ENCODE data around the gene CDK5.
A peak's percentile ranks its signal among the peaks of the same experiment; 100 is the strongest.

Gene CDK5

DNA sequence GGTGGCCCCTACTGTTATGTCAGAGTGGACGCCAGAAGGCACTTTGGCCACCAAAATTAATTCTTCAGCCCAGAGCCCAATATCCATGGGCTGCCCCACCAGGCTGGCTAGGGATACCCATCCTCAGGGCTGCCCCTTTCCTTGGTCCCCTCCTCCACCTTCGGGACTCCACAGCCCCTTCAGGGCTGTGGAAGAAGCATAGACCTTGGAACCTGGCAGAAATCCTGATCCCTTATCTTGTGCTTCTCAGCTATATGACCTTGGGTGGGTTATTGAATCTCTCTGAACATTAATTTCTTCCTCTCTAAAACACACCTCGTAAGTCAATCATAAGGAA, 26.1 kb upstream of the CDK5 start:
- H3K4me2 ChIP-seq (ENCODE audit: low read depth, low read length, poor library complexity, severe bottlenecking) = peak overlapping the region; percentile 69
- H3F3A ChIP-seq (ENCODE audit: insufficient read depth) = 0 out of 2 replicates have a peak, but pooled peaks cover 5% of the 10 kb centered on the region
- H3K79me2 ChIP-seq (ENCODE audit: insufficient read depth, low read length) = peaks cover 29% of the 10 kb centered on the region
- peak overlapping the region; percentile 82 for H3K9ac ChIP-seq (ENCODE audit: low read length)
- H3K9me2 ChIP-seq (replicated peaks; ENCODE audit: insufficient read depth, low read length) = no peaks in the 10 kb centered on the region
- no peaks in the 10 kb centered on the region for H3K36me3 ChIP-seq (ENCODE audit: low read length)
- H3K27ac ChIP-seq (ENCODE audit: low read depth, low read length) = no peak overlapping the region
- no peaks in the 10 kb centered on the region for H3K27me3 ChIP-seq (ENCODE audit: low read length)
- H3K4me3 ChIP-seq (ENCODE audit: insufficient read depth, low read length, poor library complexity, severe bottlenecking) = peak overlapping the region; percentile 77
- peak overlapping the region; percentile 96 for H2AFZ ChIP-seq (ENCODE audit: low read depth, low read length, severe bottlenecking)
- H3K9me3 ChIP-seq (ENCODE audit: insufficient read depth, low read length) = no peaks in the 10 kb centered on the region
- TF ChIP-seq EZH2phosphoT487 (conservative IDR thresholded peaks at IDR 0.05; ENCODE audit: low read length) = no peak
- TF ChIP-seq, protein P1, sequence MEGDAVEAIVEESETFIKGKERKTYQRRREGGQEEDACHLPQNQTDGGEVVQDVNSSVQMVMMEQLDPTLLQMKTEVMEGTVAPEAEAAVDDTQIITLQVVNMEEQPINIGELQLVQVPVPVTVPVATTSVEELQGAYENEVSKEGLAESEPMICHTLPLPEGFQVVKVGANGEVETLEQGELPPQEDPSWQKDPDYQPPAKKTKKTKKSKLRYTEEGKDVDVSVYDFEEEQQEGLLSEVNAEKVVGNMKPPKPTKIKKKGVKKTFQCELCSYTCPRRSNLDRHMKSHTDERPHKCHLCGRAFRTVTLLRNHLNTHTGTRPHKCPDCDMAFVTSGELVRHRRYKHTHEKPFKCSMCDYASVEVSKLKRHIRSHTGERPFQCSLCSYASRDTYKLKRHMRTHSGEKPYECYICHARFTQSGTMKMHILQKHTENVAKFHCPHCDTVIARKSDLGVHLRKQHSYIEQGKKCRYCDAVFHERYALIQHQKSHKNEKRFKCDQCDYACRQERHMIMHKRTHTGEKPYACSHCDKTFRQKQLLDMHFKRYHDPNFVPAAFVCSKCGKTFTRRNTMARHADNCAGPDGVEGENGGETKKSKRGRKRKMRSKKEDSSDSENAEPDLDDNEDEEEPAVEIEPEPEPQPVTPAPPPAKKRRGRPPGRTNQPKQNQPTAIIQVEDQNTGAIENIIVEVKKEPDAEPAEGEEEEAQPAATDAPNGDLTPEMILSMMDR (IDR thresholded peaks at IDR 0.05; ENCODE audit: insufficient read depth, low read length, poor library complexity, severe bottlenecking) = no peak
- no peaks in the 10 kb centered on the region for H4K20me1 ChIP-seq (ENCODE audit: low read depth, low read length)

DNA sequence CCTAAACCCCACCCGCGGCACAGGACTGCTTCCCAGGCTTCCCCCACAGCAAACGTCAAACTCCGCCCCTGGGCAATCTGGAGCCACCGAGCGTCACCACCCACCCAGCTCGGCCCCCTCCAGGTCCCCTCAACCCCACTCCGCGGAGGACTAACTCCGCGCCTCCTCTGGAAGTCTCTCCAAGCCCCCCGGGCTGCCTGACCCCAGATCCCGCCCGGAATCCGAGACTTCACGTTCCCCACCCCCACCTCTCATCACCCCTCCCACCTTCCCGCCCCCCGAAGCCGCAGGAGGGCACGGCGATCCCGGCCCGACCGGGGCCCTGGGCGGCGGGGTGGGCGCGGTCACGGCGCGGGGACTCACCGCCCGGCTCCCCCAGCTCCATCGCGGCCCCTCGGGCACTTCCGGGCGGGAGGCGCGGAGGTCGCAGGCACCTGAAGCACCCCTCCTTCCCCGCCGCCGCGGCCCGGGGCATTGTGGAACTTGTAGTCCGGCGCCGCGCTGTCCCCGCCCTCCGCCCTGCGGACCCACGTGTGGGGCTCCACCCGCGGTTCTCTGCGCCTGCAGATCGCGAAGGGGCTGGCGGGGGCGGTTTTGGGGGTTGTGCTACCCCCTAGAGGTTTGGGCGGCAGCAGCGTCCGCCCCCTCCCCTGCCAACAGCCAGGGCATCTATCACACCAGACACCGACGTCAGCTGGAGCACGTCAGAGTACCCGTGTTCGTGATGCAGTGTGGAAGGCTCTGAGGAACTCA, 25.6 kb upstream of the CDK5 start, which contains the start of gene TMUB1:
TSS of gene TMUB1 (minus strand) at position 423 of the 753 bp plus-strand sequence. CDS start 930 bp downstream, outside the sequence.
- Histone ChIP-seq H3K9ac (ENCODE audit: low read length) (peak within 1 kb of the TSS; percentile 82), H2AFZ (ENCODE audit: low read depth, low read length, severe bottlenecking) (peak within 1 kb of the TSS; percentile 96), H3K4me2 (ENCODE audit: low read depth, low read length, poor library complexity, severe bottlenecking) (peak within 1 kb of the TSS; percentile 69), H3K36me3 (ENCODE audit: low read length) (no peaks in the 10 kb centered on the region), H3F3A (ENCODE audit: insufficient read depth) (peaks cover 8% of the 10 kb centered on the region; the same call in 1 of the 2 replicates), H3K27me3 (ENCODE audit: low read length) (no peaks in the 10 kb centered on the region), H3K4me3 (ENCODE audit: insufficient read depth, low read length, poor library complexity, severe bottlenecking) (peak within 1 kb of the TSS; percentile 77), H3K79me2 (ENCODE audit: insufficient read depth, low read length) (peaks cover 29% of the 10 kb centered on the region), H4K20me1 (ENCODE audit: low read depth, low read length) (no peaks in the 10 kb centered on the region), H3K9me3 (ENCODE audit: insufficient read depth, low read length) (no peaks in the 10 kb centered on the region), H3K9me2 (replicated peaks; ENCODE audit: insufficient read depth, low read length) (no peaks in the 10 kb centered on the region), H3K27ac (ENCODE audit: low read depth, low read length) (peak within 1 kb of the TSS; percentile 70)
- TF ChIP-seq, protein P1 (IDR thresholded peaks at IDR 0.05; ENCODE audit: insufficient read depth, low read length, poor library complexity, severe bottlenecking) = no peak
- no peak for TF ChIP-seq EZH2phosphoT487 (conservative IDR thresholded peaks at IDR 0.05; ENCODE audit: low read length)

DNA sequence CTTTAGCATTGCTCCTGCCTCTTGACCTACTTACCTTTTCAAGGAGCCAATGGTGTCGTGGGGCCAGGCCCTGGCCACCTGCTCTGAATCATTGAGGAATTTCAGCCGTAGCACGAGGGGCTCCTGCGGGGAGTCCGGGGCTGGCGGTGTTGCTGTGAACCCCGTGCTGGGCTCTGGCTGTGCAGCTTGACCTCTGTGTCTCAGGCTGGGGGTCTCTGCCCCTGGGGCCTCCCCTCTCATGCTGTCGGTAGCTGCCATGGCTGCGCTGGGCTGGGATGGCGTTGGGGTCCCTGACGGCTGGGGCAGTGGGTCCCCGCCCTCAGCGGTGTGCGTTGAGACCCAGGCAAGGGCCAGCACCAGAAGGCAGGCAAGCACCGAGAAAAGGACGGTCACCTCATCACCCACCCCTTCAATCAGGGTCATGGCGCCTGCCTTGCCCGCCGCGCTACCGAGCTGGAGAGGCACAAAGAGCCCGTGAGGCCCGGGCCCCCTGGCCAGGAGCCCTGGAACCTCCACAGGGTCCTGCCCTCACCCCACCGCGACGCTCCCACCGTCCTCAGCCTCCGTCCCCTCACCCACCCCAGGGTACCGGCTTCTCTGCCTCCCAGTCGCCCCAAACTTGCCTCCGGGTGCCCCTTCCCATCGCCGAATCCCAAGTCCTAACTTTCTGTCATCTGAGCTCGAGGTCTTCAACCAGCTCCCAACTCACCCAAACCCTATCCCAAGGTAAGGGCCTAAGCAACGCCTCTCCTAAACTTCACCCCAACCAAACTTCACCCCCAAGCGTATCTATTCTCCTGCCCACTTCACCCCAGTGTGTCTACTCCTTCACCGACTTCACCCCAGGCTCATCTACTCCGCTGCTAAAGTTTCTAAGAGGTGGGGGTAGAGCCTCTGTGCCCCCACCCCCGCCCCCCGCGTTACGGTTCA, 24.7 kb upstream of the CDK5 start:
- peak overlapping the region; percentile 69 for H3K4me2 ChIP-seq (ENCODE audit: low read depth, low read length, poor library complexity, severe bottlenecking)

More for the DNA sequence above, 24.7 kb upstream of the CDK5 start:
- Histone ChIP-seq H2AFZ (ENCODE audit: low read depth, low read length, severe bottlenecking) (peak overlapping the region; percentile 96), H3K36me3 (ENCODE audit: low read length) (no peaks in the 10 kb centered on the region), H3K27ac (ENCODE audit: low read depth, low read length) (peak overlapping the region; percentile 70), H3F3A (ENCODE audit: insufficient read depth) (peaks cover 14% of the 10 kb centered on the region; the same call in 1 of the 2 replicates), H4K20me1 (ENCODE audit: low read depth, low read length) (no peaks in the 10 kb centered on the region), H3K9me3 (ENCODE audit: insufficient read depth, low read length) (no peaks in the 10 kb centered on the region), H3K9me2 (replicated peaks; ENCODE audit: insufficient read depth, low read length) (no peaks in the 10 kb centered on the region), H3K27me3 (ENCODE audit: low read length) (no peaks in the 10 kb centered on the region), H3K4me3 (ENCODE audit: insufficient read depth, low read length, poor library complexity, severe bottlenecking) (peak overlapping the region; percentile 77), H3K79me2 (ENCODE audit: insufficient read depth, low read length) (peaks cover 29% of the 10 kb centered on the region), H3K9ac (ENCODE audit: low read length) (peak overlapping the region; percentile 82)
- TF ChIP-seq EZH2phosphoT487 (conservative IDR thresholded peaks at IDR 0.05; ENCODE audit: low read length) = no peak
